Natural killer cell (primary cell): ENCODE results near the gene HSD17B10. TPM values are rescaled to one million over a fixed set of nuclear protein-coding genes. Genes with fewer than 3 reads are reported as not detected.
A peak's percentile ranks its signal among the peaks of the same experiment; 100 is the strongest.

Source experiments
- ATAC-seq, 3 donors: fragments of 150-1000 bp in 2 of 3; fragments of 200-7000 bp in 1 of 3; cut with Tn5 transposase; 1 replicate in 1 of 3; 2 replicates in 2 of 3; pipeline ENCODE4 v1.10.0; 2021; ENCODE audit warnings: mild to moderate bottlenecking in 2 of 3, moderate library complexity in 2 of 3
- DNase-seq, 2 donors: peaks; one replicate each; pipeline versions ENCODE4 v3.0.0 to v3.0.0-alpha.2; 2013 to 2021; ENCODE audit warnings: mixed read lengths in 1 of 2
- H3K27ac ChIP-seq: one replicate; pipeline ENCODE4 v1.5.1; 2013; ENCODE audit warnings: mild to moderate bottlenecking, low read length
- H3K27me3 ChIP-seq: one replicate; pipeline ENCODE4 v1.6.1; 2013; ENCODE audit warnings: low read length; ENCODE audit not compliant: control insufficient read depth, insufficient read depth
- H3K36me3 ChIP-seq: one replicate; pipeline ENCODE4 v1.6.1; 2013; ENCODE audit warnings: low read length; ENCODE audit not compliant: control insufficient read depth, insufficient read depth
- H3K4me1 ChIP-seq: one replicate; pipeline ENCODE4 v1.6.1; 2013; ENCODE audit warnings: low read length; ENCODE audit not compliant: control insufficient read depth, insufficient read depth
- H3K4me3 ChIP-seq: one replicate; pipeline ENCODE4 v1.5.1; 2013; ENCODE audit warnings: low read length
- H3K9me3 ChIP-seq: one replicate; pipeline ENCODE4 v1.6.1; 2013; ENCODE audit warnings: low read length; ENCODE audit not compliant: control insufficient read depth, insufficient read depth
- H3K27ac Mint-ChIP-seq, 2 donors: one replicate each; pipeline ENCODE4 v1.8.0; 2022; ENCODE audit warnings: mild to moderate bottlenecking in 2 of 2, mixed read lengths in 2 of 2, moderate library complexity in 1 of 2
- H3K27me3 Mint-ChIP-seq, 2 donors: one replicate each; pipeline ENCODE4 v1.8.0; 2022; ENCODE audit warnings: low read depth in 2 of 2, mixed read lengths in 2 of 2
- H3K36me3 Mint-ChIP-seq: one replicate; pipeline ENCODE4 v1.8.0; 2022; ENCODE audit warnings: mixed read lengths
- H3K4me1 Mint-ChIP-seq, 2 donors: one replicate each; pipeline ENCODE4 v1.8.0; 2022; ENCODE audit warnings: mixed read lengths in 2 of 2
- H3K4me3 Mint-ChIP-seq: one replicate; pipeline ENCODE4 v1.8.0; 2022; ENCODE audit warnings: mild to moderate bottlenecking, moderate library complexity, mixed read lengths
- H3K9me3 Mint-ChIP-seq, 2 donors: one replicate each; pipeline ENCODE4 v1.8.0; 2022; ENCODE audit warnings: mixed read lengths in 2 of 2
- CTCF ChIP-seq: fragments of 200-600 bp; IDR thresholded peaks from one replicate; pipeline ENCODE4 v1.8.0; 2022; ENCODE audit warnings: antibody characterized with exemption
- WGBS: methylation state at CpG from one replicate; pipeline ENCODE4 v1.1.7; 2013; ENCODE audit warnings: missing lambda C conversion rate; ENCODE audit not compliant: insufficient coverage; 5-methylcytosine and 5-hydroxymethylcytosine counted together
- intact Hi-C: fragments of 100-400 bp; cut with micrococcal nuclease; formaldehyde crosslinking; loops from one replicate; pipeline ENCODE4 v1.14.2; 2022
- total RNA-seq, 4 donors: library from RNA; stranded (reverse); fragments of 120-200 nt in 1 of 4; gene quantifications; one replicate each; pipeline versions ENCODE4 v1.2.3 to v1.2.4, GENCODE V29; 2013 to 2022

The HSD17B10 gene
- 10 to 100 TPM; 49.2 to 56.4 (median 54.3) TPM for total RNA-seq
- 55.3 TPM for total RNA-seq (2013)

DNA sequence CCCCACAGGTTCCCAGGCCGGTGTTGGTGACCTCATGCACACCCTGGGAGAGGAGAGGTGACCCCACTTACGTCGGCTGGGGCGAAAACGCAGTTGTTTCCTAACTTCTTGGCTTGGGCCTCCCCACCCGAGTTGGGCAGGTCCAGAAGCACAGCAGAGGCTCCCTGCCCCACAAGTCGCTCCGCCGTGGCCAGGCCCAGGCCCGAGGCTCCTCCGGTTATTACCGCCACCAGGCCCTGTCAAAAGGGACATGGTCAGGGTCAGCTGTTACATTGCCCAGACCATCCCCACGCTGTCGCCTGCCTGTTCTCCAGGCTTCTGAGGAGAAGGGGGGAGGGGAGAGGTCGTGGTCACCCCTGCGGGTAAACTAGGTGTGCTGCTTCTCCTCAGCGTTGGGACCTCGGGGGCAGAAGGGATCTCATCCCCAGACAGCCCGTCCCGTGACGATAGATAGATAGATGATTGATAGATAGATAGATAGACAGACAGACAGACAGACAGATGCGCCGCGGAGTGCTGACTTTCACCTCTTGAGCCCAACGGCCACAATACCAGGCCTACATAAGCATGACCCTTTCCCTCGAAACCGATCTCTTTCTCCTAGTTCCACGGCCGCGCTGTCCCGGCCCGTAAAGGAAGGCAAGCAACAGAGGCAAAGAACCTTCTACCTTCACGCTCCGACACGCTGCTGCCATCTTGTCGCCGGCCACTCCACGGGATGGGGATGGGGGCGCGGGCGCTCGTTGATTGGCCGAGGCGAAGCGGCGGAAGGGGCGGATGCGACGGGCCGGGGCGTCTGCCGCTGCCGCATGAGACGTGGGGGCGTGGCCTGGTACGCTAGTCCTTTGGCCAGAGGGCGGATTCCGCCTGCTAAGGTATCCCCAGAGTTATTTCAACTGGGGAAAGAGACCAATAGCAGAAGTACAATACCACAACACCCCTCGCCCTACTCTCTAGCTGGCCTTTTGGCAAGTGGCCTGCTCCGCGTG lies at the start of gene HSD17B10:
TSS of gene HSD17B10 (minus strand) at position 720 of the 989 bp plus-strand sequence. CDS start at position 695, 25 bp downstream.
- Mint-ChIP-seq H3K4me3 (peak within 1 kb of the TSS; percentile 93), H3K9me3 (no peaks in the 10 kb centered on the region), H3K4me1 (peaks cover 11 to 15% of the 10 kb centered on the region in 2 donors), H3K27ac (peak within 1 kb of the TSS; percentile 86 to 94), H3K27me3 (peaks cover 5 to 8% of the 10 kb centered on the region in 2 donors), H3K36me3 (no peaks in the 10 kb centered on the region)
- no peaks in the 10 kb centered on the region for H3K9me3 ChIP-seq
- WGBS, result 15% methylated on average over 53 of the region's 61 CpGs
- H3K27me3 ChIP-seq, result no peaks in the 10 kb centered on the region
- H3K36me3 ChIP-seq, result peaks cover 12% of the 10 kb centered on the region
- DNase-seq (peak; percentile 79 to 90), ATAC-seq (peak; percentile 97 to 98 (median 98))
- TF ChIP-seq CTCF, result no peak
- H3K27ac ChIP-seq, result peak within 1 kb of the TSS; percentile 74
- H3K4me1 ChIP-seq, result peaks cover 12% of the 10 kb centered on the region
- peak within 1 kb of the TSS; percentile 68 for H3K4me3 ChIP-seq
- intact Hi-C loops, result loop anchor here (1.0 kb wide), 1 partner anchor 12 kb away; the partner anchor contains the start of genes RIBC1 and SMC1A

DNA sequence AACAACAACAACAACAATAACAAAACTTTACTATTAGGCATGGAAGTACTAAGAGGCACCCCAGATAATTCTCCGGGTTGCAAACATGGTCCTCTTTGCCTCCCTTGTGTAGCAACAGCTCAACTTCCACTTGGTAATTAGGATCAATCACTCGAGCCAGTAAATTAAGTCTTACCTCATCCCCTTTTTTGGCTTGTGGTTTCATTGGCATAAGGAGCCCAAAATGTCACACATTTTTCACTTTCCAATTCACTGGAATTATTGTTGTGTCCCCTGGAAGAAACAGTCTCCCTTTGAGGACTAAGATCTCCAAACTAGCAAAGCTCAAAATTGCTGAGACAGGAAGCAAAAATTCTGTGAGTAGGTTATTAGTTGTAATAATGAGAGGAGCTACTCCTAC lies 49.2 kb upstream of the HSD17B10 start:
- TF ChIP-seq CTCF, result no peak
- Histone ChIP-seq H3K36me3 (no peaks in the 10 kb centered on the region), H3K4me3 (no peak overlapping the region), H3K27ac (no peak overlapping the region), H3K27me3 (no peaks in the 10 kb centered on the region), H3K4me1 (no peaks in the 10 kb centered on the region), H3K9me3 (no peaks in the 10 kb centered on the region)
- ATAC-seq (no peak), DNase-seq (no peak)
- intact Hi-C loops, result loop anchor here (2.0 kb wide), 1 partner anchor 171 kb away; no protein-coding TSS in a partner anchor
- Mint-ChIP-seq H3K4me3 (no peak overlapping the region), H3K36me3 (no peaks in the 10 kb centered on the region), H3K27ac (no peak overlapping the region), H3K4me1 (no peaks in the 10 kb centered on the region), H3K27me3 (peaks cover 0 to 22% of the 10 kb centered on the region in 2 donors), H3K9me3 (no peaks in the 10 kb centered on the region)
- 64% methylated on average over 2 of the region's 2 CpGs for WGBS

- H3K4me3 ChIP-seq, result no peak overlapping the region
- DNase-seq (peak; percentile 16 to 70), ATAC-seq (peak; percentile 49 to 73 (median 52))
- Mint-ChIP-seq H3K4me3 (no peak overlapping the region), H3K27me3 (peaks cover 0 to 28% of the 10 kb centered on the region in 2 donors), H3K27ac (no peak overlapping the region), H3K4me1 (no peaks in the 10 kb centered on the region), H3K9me3 (no peaks in the 10 kb centered on the region), H3K36me3 (no peaks in the 10 kb centered on the region)
- no peaks in the 10 kb centered on the region for H3K27me3 ChIP-seq
- no peaks in the 10 kb centered on the region for H3K36me3 ChIP-seq
- 50% methylated on average over 2 of the region's 2 CpGs for WGBS
- no peaks in the 10 kb centered on the region for H3K4me1 ChIP-seq
- H3K27ac ChIP-seq, result no peak overlapping the region
- peak; percentile 56 for TF ChIP-seq CTCF
- H3K9me3 ChIP-seq, result no peaks in the 10 kb centered on the region
- intact Hi-C loops, result loop anchor here (2.0 kb wide), 1 partner anchor 169 kb away; no protein-coding TSS in a partner anchor
These were observed 47.8 kb upstream of the HSD17B10 start for GRCh38 chrX:53481816-53482465.
